Endothelial cell of umbilical vein (primary cell): ENCODE results near the gene POLA1.

Experiments used
- EZH2 ChIP-seq: IDR thresholded peaks from 2 replicates; pipeline ENCODE4 v1.6.1; 2012; ENCODE audit warnings: borderline replicate concordance, low read depth, mild to moderate bottlenecking, moderate library complexity, low read length, inconsistent platforms; ENCODE audit not compliant: severe bottlenecking
- JUN ChIP-seq: IDR thresholded peaks from 2 replicates; pipeline ENCODE4 v1.6.1; 2011; ENCODE audit warnings: borderline replicate concordance, low read depth; ENCODE audit not compliant: insufficient read length, insufficient read depth
- MYC ChIP-seq: IDR thresholded peaks from one replicate; pipeline ENCODE4 v1.6.1; 2011; ENCODE audit warnings: mild to moderate bottlenecking, low read depth, low read length
- POLR2A ChIP-seq: IDR thresholded peaks from 2 replicates; pipeline ENCODE4 v1.6.1; 2012; ENCODE audit warnings: low read depth, mild to moderate bottlenecking, control low read depth, low read length
- POLR2AphosphoS5 ChIP-seq: IDR thresholded peaks from 2 replicates; pipeline ENCODE4 v1.6.1; 2012; ENCODE audit warnings: low read depth, mild to moderate bottlenecking, control low read depth, low read length, moderate library complexity; ENCODE audit not compliant: insufficient read depth
- TF ChIP-seq, protein P1 (sequence below), 2 donors: IDR thresholded peaks; 1 replicate in 1 of 2; 2 replicates in 1 of 2; pipeline ENCODE4 v1.5.1; 2011; ENCODE audit warnings: low read length in 2 of 2, mild to moderate bottlenecking in 2 of 2, moderate library complexity in 2 of 2, control low read depth in 1 of 2, inconsistent platforms in 1 of 2, low read depth in 1 of 2; ENCODE audit not compliant: insufficient read depth in 1 of 2; ENCODE audit errors: extremely low read depth in 1 of 2
- TF ChIP-seq, protein P2 (sequence below): IDR thresholded peaks from 2 replicates; pipeline ENCODE4 v1.6.1; 2011; ENCODE audit not compliant: insufficient read depth, insufficient read length

DNA sequence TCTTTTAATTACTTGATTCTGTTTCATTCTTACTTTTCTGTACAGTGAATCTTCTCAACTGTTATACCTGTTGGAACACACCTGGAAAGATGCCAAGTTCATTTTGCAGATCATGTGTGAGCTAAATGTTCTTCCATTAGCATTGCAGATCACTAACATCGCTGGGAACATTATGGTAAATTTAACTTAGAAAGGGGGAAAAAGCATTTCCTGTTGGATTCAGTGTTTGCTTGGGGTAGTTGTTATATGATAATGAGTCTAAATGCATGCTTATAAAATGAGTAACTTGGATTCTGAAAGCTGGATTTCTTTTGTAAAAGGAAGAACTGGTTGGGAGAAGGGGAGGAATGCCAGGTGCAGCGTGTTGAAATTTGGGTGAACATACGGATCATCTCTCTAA is 47.6 kb downstream of the POLA1 start:
- TF ChIP-seq, protein P1, sequence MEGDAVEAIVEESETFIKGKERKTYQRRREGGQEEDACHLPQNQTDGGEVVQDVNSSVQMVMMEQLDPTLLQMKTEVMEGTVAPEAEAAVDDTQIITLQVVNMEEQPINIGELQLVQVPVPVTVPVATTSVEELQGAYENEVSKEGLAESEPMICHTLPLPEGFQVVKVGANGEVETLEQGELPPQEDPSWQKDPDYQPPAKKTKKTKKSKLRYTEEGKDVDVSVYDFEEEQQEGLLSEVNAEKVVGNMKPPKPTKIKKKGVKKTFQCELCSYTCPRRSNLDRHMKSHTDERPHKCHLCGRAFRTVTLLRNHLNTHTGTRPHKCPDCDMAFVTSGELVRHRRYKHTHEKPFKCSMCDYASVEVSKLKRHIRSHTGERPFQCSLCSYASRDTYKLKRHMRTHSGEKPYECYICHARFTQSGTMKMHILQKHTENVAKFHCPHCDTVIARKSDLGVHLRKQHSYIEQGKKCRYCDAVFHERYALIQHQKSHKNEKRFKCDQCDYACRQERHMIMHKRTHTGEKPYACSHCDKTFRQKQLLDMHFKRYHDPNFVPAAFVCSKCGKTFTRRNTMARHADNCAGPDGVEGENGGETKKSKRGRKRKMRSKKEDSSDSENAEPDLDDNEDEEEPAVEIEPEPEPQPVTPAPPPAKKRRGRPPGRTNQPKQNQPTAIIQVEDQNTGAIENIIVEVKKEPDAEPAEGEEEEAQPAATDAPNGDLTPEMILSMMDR (IDR thresholded peaks at IDR 0.05; ENCODE audit: extremely low read depth in 1 of 2, insufficient read depth in 1 of 2, low read depth in 1 of 2, low read length in 2 of 2): no peak
- TF ChIP-seq POLR2A (no peak), MYC (no peak), POLR2AphosphoS5 (no peak), EZH2 (no peak), JUN (no peak)
- TF ChIP-seq, protein P2, sequence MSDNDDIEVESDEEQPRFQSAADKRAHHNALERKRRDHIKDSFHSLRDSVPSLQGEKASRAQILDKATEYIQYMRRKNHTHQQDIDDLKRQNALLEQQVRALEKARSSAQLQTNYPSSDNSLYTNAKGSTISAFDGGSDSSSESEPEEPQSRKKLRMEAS: no peak
